Measurements from ENCODE around the gene LBHD2.
A peak's percentile ranks its signal among the peaks of the same experiment; 100 is the strongest.

Gene LBHD2

GRCh38 chr14:103091883-103092222, 7.8 kb downstream of the LBHD2 start:
- no peak for DNase-seq

- no peak for DNase-seq
These were observed 9.9 kb downstream of the LBHD2 start for GRCh38 chr14:103093856-103094405.

- DNase-seq = peak; percentile 12
These were observed 10.6 kb downstream of the LBHD2 start, which contains the start of gene EXOC3L4 for GRCh38 chr14:103094406-103095209. Gene EXOC3L4, plus strand, starts transcription at chr14:103094725. Its CDS starts 5,495 bp downstream, at chr14:103100220.

- no peak for DNase-seq
These were observed 11.3 kb downstream of the LBHD2 start for GRCh38 chr14:103095210-103095778.

GRCh38 chr14:103096387-103096786, 12.4 kb downstream of the LBHD2 start:
- no peak for DNase-seq

GRCh38 chr14:103097244-103097993, 13.4 kb downstream of the LBHD2 start:
- DNase-seq = no peak

GRCh38 chr14:103097994-103098957, 14.3 kb downstream of the LBHD2 start:
- DNase-seq = peak; percentile 32

- DNase-seq = peak; percentile 78
These were observed 15.2 kb downstream of the LBHD2 start for GRCh38 chr14:103099081-103099732.

GRCh38 chr14:103099733-103100280, 15.8 kb downstream of the LBHD2 start:
- DNase-seq = no peak

- DNase-seq = no peak
These were observed 16.5 kb downstream of the LBHD2 start for GRCh38 chr14:103100281-103101121.

GRCh38 chr14:103101257-103101962, 17.4 kb downstream of the LBHD2 start:
- DNase-seq = no peak

GRCh38 chr14:103101963-103102688, 18.1 kb downstream of the LBHD2 start:
- no peak for DNase-seq

- no peak for DNase-seq
These were observed 18.8 kb downstream of the LBHD2 start for GRCh38 chr14:103102689-103103260.

GRCh38 chr14:103103461-103104388, 19.7 kb downstream of the LBHD2 start:
- DNase-seq = peak; percentile 32

- DNase-seq = no peak
These were observed 20.3 kb downstream of the LBHD2 start for GRCh38 chr14:103104389-103104653.

GRCh38 chr14:103104654-103105452, 20.8 kb downstream of the LBHD2 start:
- peak; percentile 60 for DNase-seq

GRCh38 chr14:103105580-103106150, 21.7 kb downstream of the LBHD2 start:
- DNase-seq = peak; percentile 8
